ENCODE data around the gene SLC44A4.
"Not testable (repeated sequence)": the region's sequence is repeated elsewhere in the genome, so short reads cannot be mapped to it uniquely, and the experiment has no call there.

SLC44A4 gene

DNA sequence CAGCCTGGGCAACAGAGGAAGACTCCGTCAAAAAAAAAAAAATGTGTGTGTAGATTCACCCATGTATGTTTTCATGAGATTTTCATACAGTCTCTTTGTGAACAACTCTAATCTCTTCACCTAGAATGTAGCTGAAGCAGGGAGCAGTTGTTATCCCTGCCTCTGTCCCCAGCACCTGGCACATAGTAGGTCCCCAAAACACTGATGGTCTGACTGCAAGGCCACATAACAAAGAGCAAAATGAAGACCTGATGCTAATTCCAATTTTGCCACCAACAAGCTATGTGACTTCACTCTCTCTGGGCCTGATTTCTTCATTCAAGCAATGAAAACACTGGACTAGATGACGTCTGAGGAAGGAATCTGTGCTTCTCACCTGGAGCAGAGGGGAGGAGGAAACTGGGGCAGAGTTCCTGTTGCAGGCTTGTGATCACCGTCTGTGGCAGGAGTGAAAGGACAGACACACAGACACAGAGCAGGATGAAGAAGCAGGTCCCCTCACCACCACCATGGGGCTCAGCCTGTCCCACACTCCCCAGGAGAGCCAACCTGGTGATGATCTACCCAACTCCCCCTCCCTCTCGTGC, 4.6 kb downstream of the SLC44A4 start:
- H3K36me3 ChIP-seq (ENCODE audit: control insufficient read depth, insufficient read depth, low read length) = no peaks in the 10 kb centered on the region
- H3K4me3 ChIP-seq (ENCODE audit: insufficient read depth, low read depth, low read length, poor library complexity, severe bottlenecking) = no peak overlapping the region
- H3K9me3 ChIP-seq (ENCODE audit: control insufficient read depth, low read length) = no peaks in the 10 kb centered on the region
- H3K27ac ChIP-seq (ENCODE audit: insufficient read depth, low read length, poor library complexity, severe bottlenecking) = no peak overlapping the region
- no peaks in the 10 kb centered on the region for H3K4me1 ChIP-seq (ENCODE audit: control insufficient read depth, insufficient read depth, low read length, poor library complexity, severe bottlenecking)
- no peak for DNase-seq
- H3K27me3 ChIP-seq (replicated peaks; ENCODE audit: control insufficient read depth, insufficient read depth, low read length, poor library complexity, severe bottlenecking) = no peaks in the 10 kb centered on the region

- H3K4me1 ChIP-seq (ENCODE audit: control insufficient read depth, insufficient read depth, low read length, poor library complexity, severe bottlenecking) = no peaks in the 10 kb centered on the region
- H3K27ac ChIP-seq (ENCODE audit: insufficient read depth, low read length, poor library complexity, severe bottlenecking) = no peak overlapping the region
- H3K36me3 ChIP-seq (ENCODE audit: control insufficient read depth, insufficient read depth, low read length) = no peaks in the 10 kb centered on the region
- H3K27me3 ChIP-seq (replicated peaks; ENCODE audit: control insufficient read depth, insufficient read depth, low read length, poor library complexity, severe bottlenecking) = no peaks in the 10 kb centered on the region
- no peak for DNase-seq
- no peaks in the 10 kb centered on the region for H3K9me3 ChIP-seq (ENCODE audit: control insufficient read depth, low read length)
- no peak overlapping the region for H3K4me3 ChIP-seq (ENCODE audit: insufficient read depth, low read depth, low read length, poor library complexity, severe bottlenecking)
Observed at GRCh38 chr6:31871046-31871659, 7.6 kb downstream of the SLC44A4 start.

DNA sequence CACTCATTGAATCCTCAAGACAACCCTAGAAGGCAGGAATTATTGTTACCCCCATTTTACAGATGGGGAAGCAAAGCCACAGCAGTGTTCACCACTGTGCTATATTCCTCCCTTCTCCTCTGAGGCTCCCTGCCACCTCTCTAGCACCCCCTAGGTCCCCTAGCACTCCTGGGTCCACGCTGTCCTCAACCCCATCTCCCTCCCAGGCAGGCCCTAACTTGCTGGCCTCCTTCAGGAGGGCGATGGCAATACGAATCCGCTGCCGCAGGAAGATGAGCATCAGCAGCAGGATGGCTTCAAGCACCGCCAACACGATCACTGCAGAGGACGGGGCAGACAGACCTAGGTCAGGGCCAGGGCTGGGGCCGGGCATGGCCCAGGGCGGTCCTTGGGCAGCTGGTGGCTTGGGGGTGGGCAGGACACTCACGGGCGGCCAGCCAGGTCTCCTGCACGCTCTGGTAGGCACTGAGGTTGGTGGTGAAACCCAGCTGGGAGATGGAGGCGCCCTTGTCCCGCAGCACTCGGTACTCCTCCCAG, 8.3 kb downstream of the SLC44A4 start:
- Histone ChIP-seq H3K36me3 (ENCODE audit: control insufficient read depth, insufficient read depth, low read length) (no peaks in the 10 kb centered on the region), H3K27ac (ENCODE audit: insufficient read depth, low read length, poor library complexity, severe bottlenecking) (no peak overlapping the region), H3K9me3 (ENCODE audit: control insufficient read depth, low read length) (no peaks in the 10 kb centered on the region), H3K4me1 (ENCODE audit: control insufficient read depth, insufficient read depth, low read length, poor library complexity, severe bottlenecking) (no peaks in the 10 kb centered on the region), H3K4me3 (ENCODE audit: insufficient read depth, low read depth, low read length, poor library complexity, severe bottlenecking) (no peak overlapping the region), H3K27me3 (replicated peaks; ENCODE audit: control insufficient read depth, insufficient read depth, low read length, poor library complexity, severe bottlenecking) (no peaks in the 10 kb centered on the region)
- DNase-seq = no peak

DNA sequence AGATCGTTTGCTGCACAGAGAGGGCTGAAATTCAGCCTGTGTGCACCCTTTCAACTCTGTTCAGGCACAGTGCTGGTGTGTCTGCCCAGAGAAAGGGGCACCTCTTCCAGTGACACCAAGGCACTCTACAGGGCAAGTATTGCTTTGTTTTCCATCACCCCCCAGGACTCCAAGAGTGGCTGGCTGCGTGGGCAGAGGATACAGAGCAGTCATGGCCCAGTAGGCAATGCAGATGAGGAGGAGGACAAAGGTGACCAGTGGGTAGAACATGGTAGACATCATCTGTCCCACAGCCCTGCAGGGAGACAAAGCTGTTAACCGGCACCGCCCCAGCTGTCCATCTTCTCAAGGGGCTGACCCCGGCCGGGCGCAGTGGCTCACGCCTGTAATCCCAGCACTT, 9.5 kb downstream of the SLC44A4 start:
- Histone ChIP-seq H3K4me3 (ENCODE audit: insufficient read depth, low read depth, low read length, poor library complexity, severe bottlenecking) (no peak overlapping the region), H3K9me3 (ENCODE audit: control insufficient read depth, low read length) (no peaks in the 10 kb centered on the region), H3K27ac (ENCODE audit: insufficient read depth, low read length, poor library complexity, severe bottlenecking) (no peak overlapping the region), H3K27me3 (replicated peaks; ENCODE audit: control insufficient read depth, insufficient read depth, low read length, poor library complexity, severe bottlenecking) (no peaks in the 10 kb centered on the region), H3K4me1 (ENCODE audit: control insufficient read depth, insufficient read depth, low read length, poor library complexity, severe bottlenecking) (peaks cover 2% of the 10 kb centered on the region), H3K36me3 (ENCODE audit: control insufficient read depth, insufficient read depth, low read length) (no peaks in the 10 kb centered on the region)
- no peak for DNase-seq

- H3K4me3 ChIP-seq (ENCODE audit: insufficient read depth, low read depth, low read length, poor library complexity, severe bottlenecking); DNase-seq; H3K9me3 ChIP-seq (ENCODE audit: control insufficient read depth, low read length): not testable (repeated sequence)
Observed at GRCh38 chr6:31868658-31868971, 10.2 kb downstream of the SLC44A4 start.

DNA sequence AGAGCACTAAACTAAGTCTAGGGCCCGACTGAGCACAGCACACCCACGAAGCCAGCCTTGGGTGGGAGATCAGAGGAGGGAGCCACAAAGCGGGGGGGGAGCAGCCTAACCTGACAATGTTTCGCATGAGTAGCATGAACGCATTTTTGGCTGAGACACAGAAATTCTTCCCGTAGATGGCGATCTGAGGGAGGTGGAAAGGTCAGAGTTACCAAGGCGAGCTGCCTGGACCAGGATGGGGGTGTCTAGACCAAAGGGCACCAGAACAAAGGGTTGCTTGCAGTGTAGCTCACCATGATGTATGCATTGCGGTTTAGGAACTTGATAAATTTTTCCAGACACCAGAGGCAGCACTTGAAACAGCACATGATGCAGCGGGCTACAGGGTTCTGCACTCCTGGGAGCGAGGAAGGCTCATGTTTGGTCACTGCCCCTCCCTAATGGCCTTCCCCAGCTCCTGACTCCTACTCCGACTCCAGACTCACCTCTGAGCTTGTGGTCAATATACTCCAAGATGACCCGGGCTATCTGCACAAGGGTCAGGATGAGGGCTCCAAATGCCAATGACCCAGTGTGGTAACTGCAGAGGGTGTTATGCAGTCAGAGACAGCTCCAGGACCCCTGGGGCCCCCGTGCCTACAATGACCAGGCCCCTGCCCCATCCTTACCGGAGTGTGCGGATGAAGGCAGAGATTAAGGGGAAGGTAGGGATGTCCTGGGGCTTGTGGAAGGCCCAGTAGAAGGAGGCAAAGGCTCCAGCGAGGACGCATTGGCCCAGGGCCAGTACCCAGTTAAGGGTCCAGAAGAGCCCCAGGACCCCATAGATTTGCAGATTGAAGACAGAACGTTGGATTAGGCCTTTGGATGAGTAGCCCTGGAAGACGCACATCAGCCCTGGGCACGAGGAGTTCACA, 13.3 kb downstream of the SLC44A4 start:
- Histone ChIP-seq H3K36me3 (ENCODE audit: control insufficient read depth, insufficient read depth, low read length) (peaks cover 2% of the 10 kb centered on the region), H3K4me3 (ENCODE audit: insufficient read depth, low read depth, low read length, poor library complexity, severe bottlenecking) (no peak overlapping the region)

More at GRCh38 chr6:31868658-31868971, 10.2 kb downstream of the SLC44A4 start:
- not testable (repeated sequence) for H3K27me3 ChIP-seq (replicated peaks; ENCODE audit: control insufficient read depth, insufficient read depth, low read length, poor library complexity, severe bottlenecking); H3K4me1 ChIP-seq (ENCODE audit: control insufficient read depth, insufficient read depth, low read length, poor library complexity, severe bottlenecking); H3K27ac ChIP-seq (ENCODE audit: insufficient read depth, low read length, poor library complexity, severe bottlenecking); H3K36me3 ChIP-seq (ENCODE audit: control insufficient read depth, insufficient read depth, low read length)

GRCh38 chr6:31864818-31865204, 14.0 kb downstream of the SLC44A4 start:
- Histone ChIP-seq H3K9me3 (ENCODE audit: control insufficient read depth, low read length) (no peaks in the 10 kb centered on the region), H3K27me3 (replicated peaks; ENCODE audit: control insufficient read depth, insufficient read depth, low read length, poor library complexity, severe bottlenecking) (no peaks in the 10 kb centered on the region), H3K27ac (ENCODE audit: insufficient read depth, low read length, poor library complexity, severe bottlenecking) (no peak overlapping the region), H3K4me3 (ENCODE audit: insufficient read depth, low read depth, low read length, poor library complexity, severe bottlenecking) (no peak overlapping the region), H3K4me1 (ENCODE audit: control insufficient read depth, insufficient read depth, low read length, poor library complexity, severe bottlenecking) (peaks cover 16% of the 10 kb centered on the region), H3K36me3 (ENCODE audit: control insufficient read depth, insufficient read depth, low read length) (peaks cover 9% of the 10 kb centered on the region)
- DNase-seq = no peak

More for the DNA sequence above, 13.3 kb downstream of the SLC44A4 start:
- peaks cover 16% of the 10 kb centered on the region for H3K4me1 ChIP-seq (ENCODE audit: control insufficient read depth, insufficient read depth, low read length, poor library complexity, severe bottlenecking)
- no peaks in the 10 kb centered on the region for H3K27me3 ChIP-seq (replicated peaks; ENCODE audit: control insufficient read depth, insufficient read depth, low read length, poor library complexity, severe bottlenecking)
- no peaks in the 10 kb centered on the region for H3K9me3 ChIP-seq (ENCODE audit: control insufficient read depth, low read length)
- DNase-seq = no peak
- no peak overlapping the region for H3K27ac ChIP-seq (ENCODE audit: insufficient read depth, low read length, poor library complexity, severe bottlenecking)

GRCh38 chr6:31864123-31864562, 14.7 kb downstream of the SLC44A4 start:
- H3K4me1 ChIP-seq (ENCODE audit: control insufficient read depth, insufficient read depth, low read length, poor library complexity, severe bottlenecking) = peaks cover 16% of the 10 kb centered on the region
- peak overlapping the region; percentile 87 for H3K27ac ChIP-seq (ENCODE audit: insufficient read depth, low read length, poor library complexity, severe bottlenecking)
- DNase-seq; H3K27me3 ChIP-seq (replicated peaks; ENCODE audit: control insufficient read depth, insufficient read depth, low read length, poor library complexity, severe bottlenecking); H3K9me3 ChIP-seq (ENCODE audit: control insufficient read depth, low read length): not testable (repeated sequence)
- H3K4me3 ChIP-seq (ENCODE audit: insufficient read depth, low read depth, low read length, poor library complexity, severe bottlenecking) = peak overlapping the region; percentile 56
- H3K36me3 ChIP-seq (ENCODE audit: control insufficient read depth, insufficient read depth, low read length) = peaks cover 15% of the 10 kb centered on the region

DNA sequence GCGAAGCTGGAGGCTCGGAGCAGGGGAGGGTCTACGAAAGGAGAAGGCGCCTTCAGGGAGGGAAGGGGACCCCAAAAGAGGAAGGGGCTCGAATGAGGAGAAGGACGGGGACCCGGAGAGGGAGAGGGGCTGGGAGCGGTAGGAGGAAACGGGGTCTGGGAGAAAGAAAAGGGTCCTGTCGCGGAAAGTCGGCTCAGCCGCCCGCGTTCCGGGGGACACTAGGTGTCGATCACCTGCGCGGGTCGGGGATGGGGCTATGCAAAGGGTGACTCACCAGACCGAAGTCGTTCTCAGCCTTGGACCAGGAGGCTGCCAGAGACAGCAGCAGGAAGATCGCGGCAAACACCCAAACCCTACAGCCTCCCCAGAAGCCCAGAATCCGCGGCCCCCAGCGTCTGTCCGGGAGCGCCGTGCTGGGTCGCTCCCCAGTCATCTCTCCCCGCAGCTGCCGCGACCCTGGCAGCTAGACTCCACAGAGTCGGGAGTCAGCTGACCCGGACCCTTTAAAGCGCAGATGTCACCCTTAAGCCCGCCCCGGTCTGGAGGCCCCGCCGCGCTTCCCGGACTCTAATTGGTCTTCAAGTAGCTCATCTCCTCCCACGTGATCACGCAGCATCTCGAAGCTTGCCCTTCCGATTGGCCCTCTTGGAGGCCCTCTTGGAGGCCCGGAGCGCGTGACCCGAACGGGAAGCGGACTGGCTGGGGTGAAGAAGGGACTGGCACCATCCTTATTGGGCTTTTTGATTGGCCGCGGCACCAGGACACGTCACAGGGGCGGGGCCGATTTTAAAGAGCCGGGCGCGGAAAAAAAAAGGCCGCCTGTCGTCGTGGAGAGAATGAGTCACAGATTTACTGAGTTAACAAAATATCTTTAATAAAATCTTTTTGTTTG, 16.2 kb downstream of the SLC44A4 start, which contains the start of gene NEU1:
Gene NEU1 (minus strand): TSS at position 478 of the 892 bp plus-strand sequence. CDS start 45 bp downstream, at position 433.
- no peaks in the 10 kb centered on the region for H3K27me3 ChIP-seq (replicated peaks; ENCODE audit: control insufficient read depth, insufficient read depth, low read length, poor library complexity, severe bottlenecking)
- H3K9me3 ChIP-seq (ENCODE audit: control insufficient read depth, low read length) = no peaks in the 10 kb centered on the region
- H3K36me3 ChIP-seq (ENCODE audit: control insufficient read depth, insufficient read depth, low read length) = peaks cover 17% of the 10 kb centered on the region
- H3K27ac ChIP-seq (ENCODE audit: insufficient read depth, low read length, poor library complexity, severe bottlenecking) = peak within 1 kb of the TSS; percentile 89
- H3K4me1 ChIP-seq (ENCODE audit: control insufficient read depth, insufficient read depth, low read length, poor library complexity, severe bottlenecking) = peaks cover 16% of the 10 kb centered on the region
- H3K4me3 ChIP-seq (ENCODE audit: insufficient read depth, low read depth, low read length, poor library complexity, severe bottlenecking) = peak within 1 kb of the TSS; percentile 78
- peak; percentile 100 for DNase-seq

All from effector memory CD4-positive, alpha-beta T cell (primary cell).